Measurements from ENCODE around the gene ARHGEF38.

- TF ChIP-seq CTCF (IDR thresholded peaks at IDR 0.05; ENCODE audit: low read depth, low read length, poor library complexity, severe bottlenecking) (no peak), EZH2phosphoT487 (IDR thresholded peaks at IDR 0.05; ENCODE audit: borderline replicate concordance, low read length) (no peak)
Observed at GRCh38 chr4:105707782-105708180, 155.4 kb downstream of the ARHGEF38 start.

All from DOHH2 (cell line).